GM12865 (cell line): ENCODE data around the gene ECI1.

Source experiments
- DNase-seq: peaks from one replicate; pipeline ENCODE4 v3.0.0; 2010; ENCODE audit warnings: low read depth
- H3K4me3 ChIP-seq: 2 replicates; pipeline ENCODE4 v1.5.1; 2011; ENCODE audit warnings: mild to moderate bottlenecking, low read depth, low read length, control low read depth
- TF ChIP-seq, protein P1 (sequence below): IDR thresholded peaks from 2 replicates; pipeline ENCODE4 v1.5.1; 2011; ENCODE audit warnings: low read length, control low read depth, low read depth, inconsistent platforms; ENCODE audit not compliant: insufficient read depth; ENCODE audit errors: missing control alignments

The ECI1 gene

DNA sequence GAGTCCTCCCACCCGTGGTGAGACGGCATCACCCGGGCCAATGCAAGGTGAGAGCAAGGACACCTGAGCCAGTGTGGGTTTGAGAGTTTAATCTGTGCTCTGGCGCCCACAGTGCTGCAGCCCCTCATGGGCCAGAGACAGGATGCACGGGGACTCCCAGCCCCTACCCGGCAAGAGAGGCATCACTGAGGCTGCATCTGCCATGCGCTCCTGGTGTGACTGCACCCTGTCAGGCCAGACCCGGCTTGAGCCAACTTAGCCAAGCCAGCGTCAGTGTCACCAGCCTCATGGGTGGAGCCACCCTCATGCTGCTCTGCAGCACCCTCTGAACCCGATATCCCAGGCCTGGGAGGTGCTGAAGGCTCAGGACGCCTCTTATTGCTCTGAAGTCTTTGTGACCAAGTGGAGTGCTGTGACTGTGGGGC is 39.5 kb downstream of the ECI1 start:
- DNase-seq, result no peak
- TF ChIP-seq, protein P1, sequence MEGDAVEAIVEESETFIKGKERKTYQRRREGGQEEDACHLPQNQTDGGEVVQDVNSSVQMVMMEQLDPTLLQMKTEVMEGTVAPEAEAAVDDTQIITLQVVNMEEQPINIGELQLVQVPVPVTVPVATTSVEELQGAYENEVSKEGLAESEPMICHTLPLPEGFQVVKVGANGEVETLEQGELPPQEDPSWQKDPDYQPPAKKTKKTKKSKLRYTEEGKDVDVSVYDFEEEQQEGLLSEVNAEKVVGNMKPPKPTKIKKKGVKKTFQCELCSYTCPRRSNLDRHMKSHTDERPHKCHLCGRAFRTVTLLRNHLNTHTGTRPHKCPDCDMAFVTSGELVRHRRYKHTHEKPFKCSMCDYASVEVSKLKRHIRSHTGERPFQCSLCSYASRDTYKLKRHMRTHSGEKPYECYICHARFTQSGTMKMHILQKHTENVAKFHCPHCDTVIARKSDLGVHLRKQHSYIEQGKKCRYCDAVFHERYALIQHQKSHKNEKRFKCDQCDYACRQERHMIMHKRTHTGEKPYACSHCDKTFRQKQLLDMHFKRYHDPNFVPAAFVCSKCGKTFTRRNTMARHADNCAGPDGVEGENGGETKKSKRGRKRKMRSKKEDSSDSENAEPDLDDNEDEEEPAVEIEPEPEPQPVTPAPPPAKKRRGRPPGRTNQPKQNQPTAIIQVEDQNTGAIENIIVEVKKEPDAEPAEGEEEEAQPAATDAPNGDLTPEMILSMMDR, result no peak
- no peak overlapping the region for H3K4me3 ChIP-seq

DNA sequence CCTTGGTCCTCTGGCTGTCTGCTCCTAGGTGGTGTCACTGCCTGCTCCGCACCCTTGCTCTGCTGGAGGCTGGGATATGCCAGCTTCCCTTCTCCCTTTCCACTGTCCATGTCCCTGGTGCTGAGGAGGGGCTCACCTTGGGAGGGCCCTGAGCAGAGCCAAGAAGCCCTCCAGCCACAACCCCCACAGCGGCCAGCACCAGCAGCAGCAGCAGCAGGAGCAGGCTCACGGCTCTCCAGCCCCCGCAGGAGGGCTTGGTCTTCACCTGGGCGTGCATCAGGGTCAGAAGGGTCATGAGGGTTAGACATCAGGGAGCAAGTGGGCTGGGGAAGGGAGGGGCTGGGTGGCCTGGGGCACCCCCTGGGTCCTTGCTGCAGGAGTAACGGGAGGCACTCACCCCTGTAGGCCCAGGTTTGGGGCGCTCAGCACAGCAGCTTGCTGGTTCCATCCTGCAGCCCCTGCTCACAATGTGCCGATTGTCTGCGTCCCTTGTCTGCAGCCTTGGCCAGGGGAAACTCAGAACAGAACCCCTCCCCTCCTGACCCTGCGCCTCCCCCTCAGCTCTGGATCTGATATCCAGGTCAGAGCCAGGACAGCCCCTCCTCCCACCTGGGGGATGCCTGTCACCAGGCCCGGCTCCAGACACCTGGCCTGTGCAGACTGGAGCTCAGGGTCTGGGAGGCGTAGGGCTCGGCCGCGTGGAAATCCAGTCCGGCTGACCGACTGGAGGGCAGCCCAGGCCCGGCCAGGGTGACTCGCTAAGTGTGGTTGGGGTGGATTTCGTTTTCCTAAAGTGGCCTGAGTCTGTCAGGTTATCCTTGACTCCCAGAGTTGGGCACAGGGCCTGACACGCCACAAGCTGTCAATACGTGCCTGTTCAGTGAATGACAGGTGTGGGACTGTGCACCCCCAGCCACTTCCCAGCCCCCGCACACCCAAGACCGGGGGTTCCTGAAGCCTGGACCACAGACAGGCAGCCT is 40.7 kb downstream of the ECI1 start, which contains the start of gene BRICD5:
BRICD5 (minus strand) TSS at position 478 of the 980 bp plus-strand sequence; CDS start at position 448, 30 bp downstream.
- no peak within 1 kb of the TSS for H3K4me3 ChIP-seq
- TF ChIP-seq, protein P1, result no peak
- DNase-seq, result no peak

DNA sequence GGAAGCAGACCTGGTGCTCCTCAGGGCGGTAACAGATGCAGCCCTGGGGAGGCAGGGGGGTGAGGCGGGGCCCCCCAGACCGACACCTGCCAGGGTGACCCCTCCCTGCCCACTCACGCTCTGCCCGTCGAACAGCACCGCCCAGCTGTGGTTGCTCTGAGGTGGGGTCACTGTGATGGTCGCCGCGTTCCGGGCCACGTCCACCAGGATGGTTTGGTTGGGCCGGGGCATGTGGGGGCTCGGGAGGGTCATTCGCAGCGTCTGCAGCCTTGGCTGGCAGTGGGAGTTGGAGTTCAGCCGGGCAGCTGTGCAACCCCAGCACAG is 41.4 kb downstream of the ECI1 start:
- TF ChIP-seq, protein P1, result no peak
- H3K4me3 ChIP-seq, result no peak overlapping the region

DNA sequence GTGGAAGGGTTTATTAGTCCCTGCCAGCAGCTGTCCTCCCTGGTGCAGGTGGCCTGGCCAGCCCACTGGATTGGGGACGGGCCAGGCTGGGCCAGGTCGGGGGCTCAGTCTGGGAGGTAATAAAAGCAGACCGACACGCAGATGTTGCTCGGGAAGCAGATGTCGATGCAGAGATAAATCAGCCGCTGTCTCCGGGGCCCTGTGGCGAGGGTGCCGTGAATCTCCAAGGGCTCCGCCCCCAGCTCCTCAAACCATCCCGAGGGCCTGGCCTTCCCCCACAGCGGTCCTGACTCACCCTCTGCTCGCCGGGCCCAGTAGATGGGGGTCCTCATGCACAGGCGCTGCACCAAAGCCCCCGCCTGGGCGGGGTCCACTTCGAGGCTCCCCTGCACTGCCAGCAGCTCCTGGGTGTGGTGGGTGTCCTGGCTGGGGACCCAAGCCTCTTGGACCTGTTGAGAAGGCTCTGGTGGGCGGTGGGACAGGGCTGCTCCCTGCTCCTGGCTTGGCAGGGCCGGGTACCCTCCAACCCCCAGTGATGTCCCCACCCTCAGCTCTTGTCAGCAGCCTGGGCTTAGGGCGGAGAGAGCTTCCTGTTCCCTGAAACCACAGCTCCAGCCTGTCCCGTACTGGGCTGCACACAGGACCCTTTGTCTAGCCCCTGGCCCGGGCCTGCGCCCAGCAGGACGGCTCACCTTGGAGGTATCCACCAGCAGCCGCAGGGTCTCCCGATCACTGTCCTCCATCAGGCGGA is 42.0 kb downstream of the ECI1 start:
- no peak overlapping the region for H3K4me3 ChIP-seq
- TF ChIP-seq, protein P1, result no peak
- DNase-seq, result no peak

More for the DNA sequence above, 41.4 kb downstream of the ECI1 start:
- no peak for DNase-seq

DNA sequence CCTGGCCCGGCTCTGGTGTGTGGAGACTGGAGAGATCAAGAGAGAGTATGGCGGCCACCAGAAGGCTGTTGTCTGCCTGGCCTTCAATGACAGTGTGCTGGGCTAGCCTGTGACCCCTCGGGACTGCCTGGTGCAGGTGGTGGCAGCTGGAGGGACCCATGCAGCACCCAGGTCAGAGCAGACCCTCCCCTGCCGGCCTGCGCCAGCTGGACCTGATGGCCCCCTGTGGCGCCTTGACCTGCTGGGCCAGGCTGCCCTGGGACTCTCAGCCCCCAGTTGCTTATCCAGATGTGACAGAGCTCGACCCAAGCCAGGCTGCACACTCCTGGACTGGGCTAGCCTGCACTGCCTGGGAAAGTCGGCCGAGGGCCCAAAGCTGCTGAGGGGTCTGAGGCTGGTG is 42.6 kb downstream of the ECI1 start:
- DNase-seq, result no peak
- TF ChIP-seq, protein P1, result no peak
- no peak overlapping the region for H3K4me3 ChIP-seq

DNA sequence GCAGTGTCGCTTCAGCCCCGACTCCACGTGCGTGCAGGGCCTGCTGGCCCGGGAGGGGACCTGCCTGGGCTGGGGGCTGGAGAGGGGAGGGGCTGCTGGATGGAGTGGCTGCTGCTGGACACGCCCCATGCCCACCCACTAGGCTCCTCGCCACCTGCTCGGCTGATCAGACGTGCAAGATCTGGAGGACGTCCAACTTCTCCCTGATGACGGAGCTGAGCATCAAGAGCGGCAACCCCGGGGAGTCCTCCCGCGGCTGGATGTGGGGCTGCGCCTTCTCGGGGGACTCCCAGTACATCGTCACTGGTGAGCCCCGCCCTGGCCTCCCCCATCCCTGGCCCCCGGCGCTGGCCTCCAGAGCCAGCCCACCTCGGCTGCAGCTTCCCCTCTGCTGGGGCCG is 43.1 kb downstream of the ECI1 start:
- no peak overlapping the region for H3K4me3 ChIP-seq
- DNase-seq, result no peak
- TF ChIP-seq, protein P1, result no peak
